GM12891 (cell line): Measurements from ENCODE around the gene ZFAND5.

ENCODE experiments used
- POLR2A ChIP-seq: IDR thresholded peaks from 2 replicates; pipeline ENCODE4 v1.6.1; 2011; ENCODE audit warnings: low read depth, low read length, control low read depth
- POLR2AphosphoS5 ChIP-seq: IDR thresholded peaks from 2 replicates; pipeline ENCODE4 v1.6.1; 2011; ENCODE audit warnings: low read depth, low read length, control low read depth
- SPI1 ChIP-seq: IDR thresholded peaks from 2 replicates; pipeline ENCODE4 v1.6.1; 2011; ENCODE audit warnings: low read depth, low read length, control low read depth
- TAF1 ChIP-seq: IDR thresholded peaks from 2 replicates; pipeline ENCODE4 v1.6.1; 2011; ENCODE audit warnings: low read depth, low read length, control low read depth

- TF ChIP-seq POLR2A = no peak
- TF ChIP-seq SPI1 = no peak
- no peak for TF ChIP-seq POLR2AphosphoS5
- no peak for TF ChIP-seq TAF1
Measured at GRCh38 chr9:72337286-72337685, 27.7 kb downstream of the ZFAND5 start.
